ENCODE results near the gene TMEM244. TPM values are rescaled to one million over a fixed set of nuclear protein-coding genes. Genes with fewer than 3 reads are reported as not detected.

The TMEM244 gene
- total RNA-seq, 2 experiments from 2014 or later, result 0.43 TPM; not detected in 1

DNA sequence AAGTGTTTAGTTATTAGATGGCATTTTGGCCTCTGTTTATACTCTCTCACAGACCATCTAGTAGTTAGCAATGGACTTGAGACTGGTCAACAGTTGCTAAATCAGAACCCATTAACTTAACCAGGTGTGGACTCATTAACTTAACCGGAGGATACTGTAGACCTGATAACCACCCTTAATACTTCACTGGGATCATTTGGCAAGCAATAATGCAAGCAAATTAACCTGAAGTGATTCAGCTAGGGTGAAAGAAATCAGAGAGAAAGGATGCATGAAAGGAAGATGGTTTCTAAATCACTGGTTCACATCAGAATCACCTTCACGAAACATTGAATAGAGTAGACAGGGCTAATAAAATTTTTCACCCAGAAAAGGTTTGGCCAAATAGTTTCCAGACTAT, 73.3 kb downstream of the TMEM244 start:
- no peaks in the 10 kb centered on the region for H3K4me1 Mint-ChIP-seq
- H3K4me3 Mint-ChIP-seq, result no peak overlapping the region
- DNase-seq, result no peak
- no peaks in the 10 kb centered on the region for H3K9me3 Mint-ChIP-seq
- POLR2A ChIA-PET, result no interaction called here
- H3K27ac Mint-ChIP-seq, result no peak overlapping the region
- H3K36me3 Mint-ChIP-seq (ENCODE audit: low read depth), result no peaks in the 10 kb centered on the region
- CTCF ChIA-PET, result no interaction called here
- peaks cover 6% of the 10 kb centered on the region for H3K27me3 Mint-ChIP-seq

DNA sequence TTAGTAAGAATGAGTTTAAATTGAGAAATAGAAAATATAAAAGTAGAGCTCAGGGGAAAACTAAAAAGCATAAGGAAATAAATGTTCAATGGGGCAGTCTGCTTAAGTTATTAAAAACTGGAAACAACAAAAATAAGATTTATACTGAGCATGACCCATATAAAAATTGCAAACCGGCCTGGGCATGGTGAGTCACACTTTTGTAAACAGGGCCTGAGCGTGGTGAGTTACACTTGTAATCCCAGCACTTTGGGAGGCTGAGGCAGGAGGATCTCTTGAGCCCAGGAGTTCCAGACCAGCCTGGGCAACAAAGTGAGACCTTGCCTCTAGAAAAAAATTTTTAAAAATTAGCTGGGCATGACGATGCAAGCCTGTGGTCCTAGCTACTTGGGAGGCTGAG, 74.6 kb downstream of the TMEM244 start:
- Mint-ChIP-seq H3K27me3 (peaks cover 9% of the 10 kb centered on the region), H3K4me1 (no peaks in the 10 kb centered on the region), H3K9me3 (no peaks in the 10 kb centered on the region), H3K4me3 (no peak overlapping the region), H3K36me3 (ENCODE audit: low read depth) (no peaks in the 10 kb centered on the region), H3K27ac (no peak overlapping the region)
- DNase-seq, result no peak
- ChIA-PET POLR2A (no interaction called here), CTCF (interaction anchor here (1.6 kb wide), 1 partner anchor 11 kb away, joined by 6 read pairs; no protein-coding TSS in a partner anchor)

DNA sequence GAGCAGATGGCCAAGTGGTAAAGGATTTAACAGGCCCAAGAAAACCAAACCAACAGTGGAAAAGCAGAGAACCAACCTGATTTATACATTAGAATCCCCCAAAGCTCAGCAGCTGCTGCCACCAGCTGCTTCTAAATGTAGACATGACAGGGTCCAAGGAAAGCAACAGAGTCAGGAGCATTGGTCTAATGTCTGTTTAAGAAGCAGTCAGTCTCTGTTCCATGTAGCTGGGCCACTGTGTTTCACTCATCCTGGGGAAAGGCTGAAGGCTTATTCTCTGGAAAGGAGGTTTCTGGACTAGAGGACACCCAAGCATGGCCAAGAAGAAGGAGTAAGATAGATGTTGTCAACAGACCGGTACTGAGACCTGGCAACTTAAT, 75.4 kb downstream of the TMEM244 start:
- ChIA-PET CTCF (interaction anchor here (1.6 kb wide), 1 partner anchor 10 kb away, joined by 6 read pairs; no protein-coding TSS in a partner anchor), POLR2A (no interaction called here)
- no peak overlapping the region for H3K4me3 Mint-ChIP-seq
- H3K9me3 Mint-ChIP-seq, result no peaks in the 10 kb centered on the region
- DNase-seq, result no peak
- H3K36me3 Mint-ChIP-seq (ENCODE audit: low read depth), result no peaks in the 10 kb centered on the region
- no peaks in the 10 kb centered on the region for H3K4me1 Mint-ChIP-seq
- peaks cover 7% of the 10 kb centered on the region for H3K27me3 Mint-ChIP-seq
- no peak overlapping the region for H3K27ac Mint-ChIP-seq

DNA sequence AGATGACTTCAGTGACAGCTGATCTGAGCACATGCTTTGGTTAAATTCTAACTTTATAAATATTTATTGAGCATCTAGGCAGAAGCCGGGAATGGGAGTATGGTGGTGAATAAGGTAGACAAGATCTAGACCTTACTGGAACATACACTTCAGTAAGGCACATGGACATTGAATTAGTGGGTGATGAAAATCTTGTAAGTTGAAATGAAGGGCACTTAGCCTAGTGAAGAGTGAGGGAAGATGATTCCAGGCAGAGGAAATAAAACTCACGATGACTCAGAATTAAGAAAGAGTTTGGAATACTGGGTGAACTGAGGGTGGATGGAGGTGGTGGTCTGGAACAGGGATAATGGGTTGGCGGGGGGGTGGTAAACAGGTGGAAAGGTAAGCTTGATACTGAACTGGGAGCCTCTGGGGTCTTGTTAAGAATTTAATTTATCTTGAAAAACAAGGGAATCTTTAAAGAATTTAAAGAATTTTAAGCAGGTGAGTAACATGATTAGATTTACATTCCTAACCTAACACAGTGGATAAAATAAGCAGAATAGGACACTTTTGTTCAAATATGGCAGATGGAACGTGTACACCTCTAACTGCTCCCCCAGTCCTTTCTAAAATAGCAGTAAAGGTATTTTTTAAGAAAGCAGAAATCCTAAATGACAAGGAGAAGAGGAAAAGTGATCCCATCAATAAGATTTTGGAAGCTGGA, 75.9 kb downstream of the TMEM244 start:
- Mint-ChIP-seq H3K36me3 (ENCODE audit: low read depth) (no peaks in the 10 kb centered on the region), H3K9me3 (no peaks in the 10 kb centered on the region), H3K27me3 (peaks cover 5% of the 10 kb centered on the region), H3K4me1 (no peaks in the 10 kb centered on the region), H3K27ac (no peak overlapping the region), H3K4me3 (no peak overlapping the region)
- ChIA-PET CTCF (interaction anchor here (1.6 kb wide), 1 partner anchor 10 kb away, joined by 6 read pairs; no protein-coding TSS in a partner anchor), POLR2A (no interaction called here)
- DNase-seq, result no peak

Other genes with a start within 250 kb of the TMEM244 start
- 10 to 100 TPM; 14.8 to 18.0 TPM for gene ARHGAP18, start 151.1 kb downstream of the TMEM244 start, total RNA-seq
- gene L3MBTL3, start 157.3 kb upstream of the TMEM244 start, total RNA-seq, result 10 to 100 TPM; 15.0 to 16.9 TPM

Measured in activated CD4-positive, alpha-beta memory T cell treated with anti-CD3 and anti-CD28 coated beads, Interleukin-2, amount 10 ng/mL, durations not matched to agents 7 days and 5 days (primary cell).